ENCODE results near the gene ATG13.
A peak's percentile ranks its signal among the peaks of the same experiment; 100 is the strongest.

The ATG13 gene

DNA sequence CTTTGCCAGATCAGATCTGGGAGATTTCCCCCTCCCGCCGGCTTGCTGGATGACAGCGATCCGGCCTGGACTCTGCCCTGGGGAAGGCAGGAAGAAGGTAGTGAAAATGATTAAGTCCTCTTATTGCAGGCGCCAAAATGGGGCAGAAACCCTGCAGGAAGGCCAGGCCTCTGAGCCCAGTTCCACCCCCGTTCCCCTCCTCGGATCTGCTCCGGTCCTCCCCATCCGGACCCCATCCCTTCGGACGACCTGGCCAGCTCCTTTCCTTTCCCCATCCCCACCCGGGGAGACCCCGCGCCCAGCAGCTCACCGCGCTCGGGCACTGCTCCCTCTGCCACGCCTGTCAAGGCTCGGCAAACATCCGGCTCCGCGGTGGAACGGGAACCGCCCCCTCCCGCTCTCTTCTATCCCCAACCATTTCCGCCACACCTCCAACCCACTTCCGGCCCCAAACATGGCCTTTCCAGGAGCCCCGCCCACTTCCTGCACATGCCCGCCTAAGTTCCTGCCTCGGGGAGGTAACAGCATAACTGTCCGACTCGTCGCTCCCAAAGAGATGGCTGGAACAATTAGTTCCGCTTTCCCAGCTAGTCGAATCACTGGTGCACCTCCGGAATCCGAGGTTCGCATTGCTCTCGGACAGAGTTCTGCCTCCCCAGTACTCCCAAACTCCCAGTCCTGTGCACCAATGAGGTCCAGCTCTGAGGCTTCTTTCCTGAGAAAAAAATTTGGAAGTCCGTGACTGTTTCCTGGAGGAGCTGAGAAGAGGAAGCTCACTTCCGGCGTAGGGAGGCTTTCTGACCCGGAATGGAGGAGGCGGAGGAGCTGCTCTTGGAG, 83.1 kb downstream of the ATG13 start, which contains the start of the genes ARHGAP1 and ZNF408 (continued):
- TF ChIP-seq ZNF645 (tag by site-specific recombination; IDR thresholded peaks at IDR 0.05) (0 out of 2 replicates have a peak, but pooled peaks have one; percentile 27), ZEB2 (tag by site-specific recombination; IDR thresholded peaks at IDR 0.05) (peak; percentile 70; the same call in 1 of the 2 replicates), PRDM1 (tag by site-specific recombination; IDR thresholded peaks at IDR 0.05) (0 out of 2 replicates have a peak, but pooled peaks have one; percentile 25), ZNF416 (tag by site-specific recombination; IDR thresholded peaks at IDR 0.05) (no peak), MEIS1 (CRISPR knock-in tag; IDR thresholded peaks at IDR 0.05; ENCODE audit: borderline replicate concordance) (no peak), ZNF146 (tag by site-specific recombination; IDR thresholded peaks at IDR 0.05) (peak; percentile 43; the same call in 1 of the 2 replicates), ZNF473 (tag by site-specific recombination; IDR thresholded peaks at IDR 0.05) (no peak), ZNF610 (tag by site-specific recombination; IDR thresholded peaks at IDR 0.05; ENCODE audit: borderline replicate concordance) (0 out of 2 replicates have a peak, but pooled peaks have one; percentile 44), ZNF292 (tag by site-specific recombination; IDR thresholded peaks at IDR 0.05; ENCODE audit: borderline replicate concordance, low read depth) (no peak), TRIM28 (IDR thresholded peaks at IDR 0.05; ENCODE audit: borderline replicate concordance, low read length) (peak; percentile 97), SALL2 (tag by site-specific recombination; IDR thresholded peaks at IDR 0.05; ENCODE audit: borderline replicate concordance) (peak; percentile 84; the same call in 1 of the 2 replicates), ZBTB21 (tag by site-specific recombination; IDR thresholded peaks at IDR 0.05) (peak; percentile 75), ZNF174 (tag by site-specific recombination; IDR thresholded peaks at IDR 0.05) (no peak), ZFP69B (tag by site-specific recombination; IDR thresholded peaks at IDR 0.05) (peak; percentile 80), ZNF513 (tag by site-specific recombination; IDR thresholded peaks at IDR 0.05) (peak; percentile 49; the same call in 1 of the 2 replicates), ZNF747 (tag by site-specific recombination; IDR thresholded peaks at IDR 0.05) (no peak), ZNF561 (tag by site-specific recombination; IDR thresholded peaks at IDR 0.05; ENCODE audit: borderline replicate concordance) (peak; percentile 81; the same call in 1 of the 2 replicates)
- TF ChIP-seq, protein P1, sequence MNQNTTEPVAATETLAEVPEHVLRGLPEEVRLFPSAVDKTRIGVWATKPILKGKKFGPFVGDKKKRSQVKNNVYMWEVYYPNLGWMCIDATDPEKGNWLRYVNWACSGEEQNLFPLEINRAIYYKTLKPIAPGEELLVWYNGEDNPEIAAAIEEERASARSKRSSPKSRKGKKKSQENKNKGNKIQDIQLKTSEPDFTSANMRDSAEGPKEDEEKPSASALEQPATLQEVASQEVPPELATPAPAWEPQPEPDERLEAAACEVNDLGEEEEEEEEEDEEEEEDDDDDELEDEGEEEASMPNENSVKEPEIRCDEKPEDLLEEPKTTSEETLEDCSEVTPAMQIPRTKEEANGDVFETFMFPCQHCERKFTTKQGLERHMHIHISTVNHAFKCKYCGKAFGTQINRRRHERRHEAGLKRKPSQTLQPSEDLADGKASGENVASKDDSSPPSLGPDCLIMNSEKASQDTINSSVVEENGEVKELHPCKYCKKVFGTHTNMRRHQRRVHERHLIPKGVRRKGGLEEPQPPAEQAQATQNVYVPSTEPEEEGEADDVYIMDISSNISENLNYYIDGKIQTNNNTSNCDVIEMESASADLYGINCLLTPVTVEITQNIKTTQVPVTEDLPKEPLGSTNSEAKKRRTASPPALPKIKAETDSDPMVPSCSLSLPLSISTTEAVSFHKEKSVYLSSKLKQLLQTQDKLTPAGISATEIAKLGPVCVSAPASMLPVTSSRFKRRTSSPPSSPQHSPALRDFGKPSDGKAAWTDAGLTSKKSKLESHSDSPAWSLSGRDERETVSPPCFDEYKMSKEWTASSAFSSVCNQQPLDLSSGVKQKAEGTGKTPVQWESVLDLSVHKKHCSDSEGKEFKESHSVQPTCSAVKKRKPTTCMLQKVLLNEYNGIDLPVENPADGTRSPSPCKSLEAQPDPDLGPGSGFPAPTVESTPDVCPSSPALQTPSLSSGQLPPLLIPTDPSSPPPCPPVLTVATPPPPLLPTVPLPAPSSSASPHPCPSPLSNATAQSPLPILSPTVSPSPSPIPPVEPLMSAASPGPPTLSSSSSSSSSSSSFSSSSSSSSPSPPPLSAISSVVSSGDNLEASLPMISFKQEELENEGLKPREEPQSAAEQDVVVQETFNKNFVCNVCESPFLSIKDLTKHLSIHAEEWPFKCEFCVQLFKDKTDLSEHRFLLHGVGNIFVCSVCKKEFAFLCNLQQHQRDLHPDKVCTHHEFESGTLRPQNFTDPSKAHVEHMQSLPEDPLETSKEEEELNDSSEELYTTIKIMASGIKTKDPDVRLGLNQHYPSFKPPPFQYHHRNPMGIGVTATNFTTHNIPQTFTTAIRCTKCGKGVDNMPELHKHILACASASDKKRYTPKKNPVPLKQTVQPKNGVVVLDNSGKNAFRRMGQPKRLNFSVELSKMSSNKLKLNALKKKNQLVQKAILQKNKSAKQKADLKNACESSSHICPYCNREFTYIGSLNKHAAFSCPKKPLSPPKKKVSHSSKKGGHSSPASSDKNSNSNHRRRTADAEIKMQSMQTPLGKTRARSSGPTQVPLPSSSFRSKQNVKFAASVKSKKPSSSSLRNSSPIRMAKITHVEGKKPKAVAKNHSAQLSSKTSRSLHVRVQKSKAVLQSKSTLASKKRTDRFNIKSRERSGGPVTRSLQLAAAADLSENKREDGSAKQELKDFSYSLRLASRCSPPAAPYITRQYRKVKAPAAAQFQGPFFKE (tag by site-specific recombination; IDR thresholded peaks at IDR 0.05; ENCODE audit: borderline replicate concordance): no peak
- TF ChIP-seq, protein P2, sequence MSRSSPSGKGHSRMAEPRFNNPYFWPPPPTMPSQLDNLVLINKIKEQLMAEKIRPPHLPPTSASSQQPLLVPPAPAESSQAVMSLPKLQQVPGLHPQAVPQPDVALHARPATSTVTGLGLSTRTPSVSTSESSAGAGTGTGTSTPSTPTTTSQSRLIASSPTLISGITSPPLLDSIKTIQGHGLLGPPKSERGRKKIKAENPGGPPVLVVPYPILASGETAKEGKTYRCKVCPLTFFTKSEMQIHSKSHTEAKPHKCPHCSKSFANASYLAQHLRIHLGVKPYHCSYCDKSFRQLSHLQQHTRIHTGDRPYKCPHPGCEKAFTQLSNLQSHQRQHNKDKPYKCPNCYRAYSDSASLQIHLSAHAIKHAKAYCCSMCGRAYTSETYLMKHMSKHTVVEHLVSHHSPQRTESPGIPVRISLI (tag by site-specific recombination; IDR thresholded peaks at IDR 0.05): peak; percentile 94
- TF ChIP-seq, protein P3, sequence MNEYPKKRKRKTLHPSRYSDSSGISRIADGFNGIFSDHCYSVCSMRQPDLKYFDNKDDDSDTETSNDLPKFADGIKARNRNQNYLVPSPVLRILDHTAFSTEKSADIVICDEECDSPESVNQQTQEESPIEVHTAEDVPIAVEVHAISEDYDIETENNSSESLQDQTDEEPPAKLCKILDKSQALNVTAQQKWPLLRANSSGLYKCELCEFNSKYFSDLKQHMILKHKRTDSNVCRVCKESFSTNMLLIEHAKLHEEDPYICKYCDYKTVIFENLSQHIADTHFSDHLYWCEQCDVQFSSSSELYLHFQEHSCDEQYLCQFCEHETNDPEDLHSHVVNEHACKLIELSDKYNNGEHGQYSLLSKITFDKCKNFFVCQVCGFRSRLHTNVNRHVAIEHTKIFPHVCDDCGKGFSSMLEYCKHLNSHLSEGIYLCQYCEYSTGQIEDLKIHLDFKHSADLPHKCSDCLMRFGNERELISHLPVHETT (tag by site-specific recombination; IDR thresholded peaks at IDR 0.05): peak; percentile 99
- TF ChIP-seq, protein P4, sequence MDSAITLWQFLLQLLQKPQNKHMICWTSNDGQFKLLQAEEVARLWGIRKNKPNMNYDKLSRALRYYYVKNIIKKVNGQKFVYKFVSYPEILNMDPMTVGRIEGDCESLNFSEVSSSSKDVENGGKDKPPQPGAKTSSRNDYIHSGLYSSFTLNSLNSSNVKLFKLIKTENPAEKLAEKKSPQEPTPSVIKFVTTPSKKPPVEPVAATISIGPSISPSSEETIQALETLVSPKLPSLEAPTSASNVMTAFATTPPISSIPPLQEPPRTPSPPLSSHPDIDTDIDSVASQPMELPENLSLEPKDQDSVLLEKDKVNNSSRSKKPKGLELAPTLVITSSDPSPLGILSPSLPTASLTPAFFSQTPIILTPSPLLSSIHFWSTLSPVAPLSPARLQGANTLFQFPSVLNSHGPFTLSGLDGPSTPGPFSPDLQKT (IDR thresholded peaks at IDR 0.05; ENCODE audit: borderline replicate concordance, low read depth, low read length): peak; percentile 99
- TF ChIP-seq, protein P5, sequence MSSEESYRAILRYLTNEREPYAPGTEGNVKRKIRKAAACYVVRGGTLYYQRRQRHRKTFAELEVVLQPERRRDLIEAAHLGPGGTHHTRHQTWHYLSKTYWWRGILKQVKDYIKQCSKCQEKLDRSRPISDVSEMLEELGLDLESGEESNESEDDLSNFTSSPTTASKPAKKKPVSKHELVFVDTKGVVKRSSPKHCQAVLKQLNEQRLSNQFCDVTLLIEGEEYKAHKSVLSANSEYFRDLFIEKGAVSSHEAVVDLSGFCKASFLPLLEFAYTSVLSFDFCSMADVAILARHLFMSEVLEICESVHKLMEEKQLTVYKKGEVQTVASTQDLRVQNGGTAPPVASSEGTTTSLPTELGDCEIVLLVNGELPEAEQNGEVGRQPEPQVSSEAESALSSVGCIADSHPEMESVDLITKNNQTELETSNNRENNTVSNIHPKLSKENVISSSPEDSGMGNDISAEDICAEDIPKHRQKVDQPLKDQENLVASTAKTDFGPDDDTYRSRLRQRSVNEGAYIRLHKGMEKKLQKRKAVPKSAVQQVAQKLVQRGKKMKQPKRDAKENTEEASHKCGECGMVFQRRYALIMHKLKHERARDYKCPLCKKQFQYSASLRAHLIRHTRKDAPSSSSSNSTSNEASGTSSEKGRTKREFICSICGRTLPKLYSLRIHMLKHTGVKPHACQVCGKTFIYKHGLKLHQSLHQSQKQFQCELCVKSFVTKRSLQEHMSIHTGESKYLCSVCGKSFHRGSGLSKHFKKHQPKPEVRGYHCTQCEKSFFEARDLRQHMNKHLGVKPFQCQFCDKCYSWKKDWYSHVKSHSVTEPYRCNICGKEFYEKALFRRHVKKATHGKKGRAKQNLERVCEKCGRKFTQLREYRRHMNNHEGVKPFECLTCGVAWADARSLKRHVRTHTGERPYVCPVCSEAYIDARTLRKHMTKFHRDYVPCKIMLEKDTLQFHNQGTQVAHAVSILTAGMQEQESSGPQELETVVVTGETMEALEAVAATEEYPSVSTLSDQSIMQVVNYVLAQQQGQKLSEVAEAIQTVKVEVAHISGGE (tag by site-specific recombination; conservative IDR thresholded peaks at IDR 0.05; ENCODE audit: low read depth): peak; percentile 100

Measured in HEK293 (cell line).